ENCODE measurements around the gene PVALB. TPM values are rescaled to one million over a fixed set of nuclear protein-coding genes. Genes with fewer than 3 reads are reported as not detected.

Gene PVALB
- not detected in 2 replicates for total RNA-seq

GRCh38 chr22:36816636-36817524 lies at the start of gene PVALB:
Gene PVALB, minus strand, starts transcription at chr22:36817035. Its CDS starts 30 bp downstream, at chr22:36817005.

GRCh38 chr22:36860821-36861659 lies 44.2 kb upstream of the PVALB start, which contains the start of gene NCF4:
Gene NCF4, plus strand, starts transcription at chr22:36861006. Its CDS starts 166 bp downstream, at chr22:36861172.

GRCh38 chr22:36775964-36776669 lies 40.7 kb downstream of the PVALB start, which contains the start of gene IFT27:
Gene IFT27, minus strand, starts transcription at chr22:36776119. Its CDS starts 412 bp downstream, at chr22:36775707.

Other genes with a start within 250 kb of the PVALB start
- not detected in 2 replicates for gene CACNG2, start 113.3 kb downstream of the PVALB start, total RNA-seq
- 13.5 and 14.2 TPM in 2 replicates for gene IFT27, start 40.9 kb downstream of the PVALB start, total RNA-seq
- gene NCF4, start 44.0 kb upstream of the PVALB start, total RNA-seq, result not detected in 2 replicates
- 3.5 and 6.6 TPM in 2 replicates for gene CSF2RB, start 96.6 kb upstream of the PVALB start, total RNA-seq
- 41.9 and 54.2 TPM in 2 replicates for gene TST, start 202.4 kb upstream of the PVALB start, total RNA-seq
- 95.5 and 117 TPM in 2 replicates for gene MPST, start 202.7 kb upstream of the PVALB start, total RNA-seq
- 31.2 and 34.5 TPM in 2 replicates for gene KCTD17, start 234.7 kb upstream of the PVALB start, total RNA-seq